NCI-H146 (cell line): ENCODE measurements around the gene DOLK.

Experiments used
- DNase-seq: peaks from one replicate; lab custom pipeline; 2025; lab: John Stamatoyannopoulos, UW

The DOLK gene

DNA sequence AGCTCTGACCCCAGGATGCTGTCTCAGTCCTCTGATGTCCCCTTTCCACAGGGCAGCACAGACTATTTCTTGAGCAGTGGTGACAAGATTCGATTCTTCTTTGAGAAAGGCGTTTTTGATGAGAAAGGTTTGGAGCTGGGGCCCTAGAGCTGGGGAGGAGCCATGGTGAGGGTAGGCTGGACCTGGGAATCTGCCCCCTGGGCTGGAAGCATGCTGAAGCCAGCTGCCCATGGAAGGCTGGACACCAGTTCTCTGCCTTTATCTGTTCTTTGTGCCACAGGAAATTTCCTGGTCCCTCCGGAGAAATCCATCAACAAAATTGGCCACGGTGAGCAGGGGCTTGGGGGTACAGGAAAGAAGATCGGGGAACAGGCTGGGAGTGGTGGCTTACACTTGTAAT lies 13.7 kb downstream of the DOLK start:
- DNase-seq = no peak

DNA sequence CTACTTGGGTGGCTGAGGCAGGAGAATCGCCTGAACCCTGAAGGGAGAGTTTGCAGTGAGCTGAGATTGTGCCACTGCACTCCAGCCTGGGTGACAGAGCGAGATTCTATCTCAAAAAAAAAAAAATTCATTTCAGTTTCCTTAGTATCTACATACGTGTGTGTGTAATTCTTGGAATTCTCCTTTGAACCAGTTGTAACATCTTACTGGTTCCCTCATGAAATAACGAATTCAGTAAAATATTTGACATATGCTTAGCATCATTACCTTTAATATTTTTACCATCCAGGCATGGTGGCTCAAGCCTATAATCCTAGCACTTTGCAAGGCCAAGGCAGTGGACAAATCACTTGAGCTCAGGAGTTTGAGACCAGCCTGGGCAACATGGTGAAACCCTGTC lies 17.8 kb downstream of the DOLK start:
- DNase-seq = no peak

DNA sequence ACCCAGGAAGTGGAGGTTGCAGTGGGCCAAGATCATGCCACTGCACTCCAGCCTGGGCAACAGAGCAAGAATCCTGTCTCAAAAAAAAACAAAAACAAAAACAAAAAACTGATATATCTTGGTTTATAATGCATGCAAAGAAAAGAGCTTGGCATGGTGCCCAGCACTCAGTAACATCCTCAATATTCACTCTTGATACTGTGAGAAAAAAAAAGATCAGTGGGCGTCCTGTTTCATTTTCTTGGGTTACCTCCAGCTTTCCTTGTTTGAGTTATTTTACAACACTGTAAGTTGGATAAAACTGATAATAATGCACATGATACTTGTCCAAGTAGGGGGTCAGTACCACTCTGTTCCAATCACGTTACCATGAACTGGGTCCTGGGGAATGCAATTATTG lies 18.8 kb downstream of the DOLK start:
- DNase-seq = no peak

DNA sequence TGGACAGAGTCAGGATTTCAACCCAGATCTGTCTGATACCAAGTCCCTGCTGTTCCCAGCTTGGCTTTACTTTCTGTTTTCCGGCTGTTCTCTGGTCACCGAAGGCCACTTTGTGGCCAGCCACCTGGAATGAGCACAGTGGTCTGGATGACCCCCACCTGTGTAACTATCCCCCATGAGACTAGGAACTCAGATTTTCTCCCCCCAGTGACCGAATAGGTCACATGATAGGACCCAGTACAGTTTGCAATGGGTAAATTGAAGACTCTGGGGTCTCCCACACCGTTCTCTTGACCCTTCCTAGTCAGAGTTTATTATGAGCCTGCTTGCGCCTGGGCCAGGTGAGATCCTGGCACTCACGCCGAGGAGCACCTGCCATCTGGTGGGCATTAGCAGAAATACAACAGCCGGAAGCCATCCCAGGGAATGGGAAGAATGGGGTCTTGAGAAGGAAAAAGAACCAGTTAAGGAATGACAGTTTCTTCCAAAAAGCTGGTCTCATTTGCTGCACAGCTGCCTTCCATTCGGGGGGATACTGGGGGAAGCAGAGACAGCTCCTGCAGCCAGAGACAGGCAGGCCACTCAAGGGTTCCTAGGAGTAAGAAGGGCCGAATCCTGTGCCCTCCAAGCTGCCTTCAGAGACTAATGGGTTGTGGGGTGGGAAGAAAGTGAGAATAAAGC lies 19.5 kb downstream of the DOLK start:
- DNase-seq = peak; percentile 45

DNA sequence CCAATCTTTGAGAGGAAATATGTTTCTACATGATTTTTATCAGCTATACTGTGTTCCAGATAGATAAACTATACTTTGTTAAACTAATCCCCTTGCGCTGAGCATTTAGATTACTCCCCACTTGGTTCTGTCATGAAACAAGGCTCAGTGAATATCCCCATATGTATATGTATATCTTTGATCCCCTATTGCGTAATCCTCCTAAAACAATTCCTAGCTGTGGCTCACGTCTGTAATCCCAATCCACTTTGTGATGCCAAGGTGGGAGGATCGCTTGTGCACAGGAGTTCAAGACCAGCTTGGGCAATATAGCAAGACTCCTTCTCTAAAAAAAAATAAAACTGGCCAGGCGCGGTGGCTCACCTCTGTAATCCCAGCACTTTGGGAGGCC lies 23.9 kb downstream of the DOLK start:
- DNase-seq = no peak

DNA sequence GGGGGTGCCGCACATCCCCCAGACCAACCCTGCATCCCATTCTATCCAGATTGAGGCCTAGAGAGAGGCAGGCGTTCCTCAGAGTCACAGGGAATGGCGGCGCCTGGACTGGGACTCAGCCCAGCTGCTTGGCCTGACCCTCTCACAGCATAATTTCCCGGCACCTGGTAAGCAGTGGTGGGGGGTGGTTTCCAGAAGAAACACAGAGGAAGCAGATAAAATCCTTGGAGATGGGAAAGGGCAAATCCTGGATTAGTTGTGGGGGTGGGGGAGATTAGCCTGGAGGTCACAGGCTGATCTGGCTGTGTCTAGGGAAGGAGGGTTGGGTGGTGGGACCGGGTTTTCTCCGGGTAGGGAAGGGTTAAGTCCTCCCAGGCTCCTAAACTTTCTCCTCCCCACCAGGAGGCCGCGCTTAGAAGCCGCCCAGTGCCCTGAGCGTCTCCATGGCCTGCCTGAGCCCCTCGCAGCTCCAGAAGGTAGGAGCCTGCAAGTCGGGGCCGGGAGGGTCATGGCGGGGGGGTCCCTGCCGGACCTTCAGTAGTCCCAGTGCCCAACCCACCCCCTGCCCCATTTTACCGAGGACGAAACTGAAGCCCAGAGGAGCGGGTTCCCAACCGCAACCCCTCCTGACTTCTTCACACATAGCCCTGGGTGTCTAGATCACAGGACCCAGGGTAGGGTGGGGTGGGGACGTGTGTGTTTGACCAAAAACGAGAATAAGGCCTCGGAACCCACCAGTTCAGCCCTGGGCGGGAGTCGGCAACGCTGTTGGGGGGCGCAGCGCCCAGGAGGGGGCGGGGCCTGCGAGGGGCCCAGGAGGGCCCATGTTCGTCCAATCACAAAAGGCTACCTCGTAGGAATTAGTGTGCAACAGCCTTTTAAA lies 25.3 kb downstream of the DOLK start:
- DNase-seq = no peak

DNA sequence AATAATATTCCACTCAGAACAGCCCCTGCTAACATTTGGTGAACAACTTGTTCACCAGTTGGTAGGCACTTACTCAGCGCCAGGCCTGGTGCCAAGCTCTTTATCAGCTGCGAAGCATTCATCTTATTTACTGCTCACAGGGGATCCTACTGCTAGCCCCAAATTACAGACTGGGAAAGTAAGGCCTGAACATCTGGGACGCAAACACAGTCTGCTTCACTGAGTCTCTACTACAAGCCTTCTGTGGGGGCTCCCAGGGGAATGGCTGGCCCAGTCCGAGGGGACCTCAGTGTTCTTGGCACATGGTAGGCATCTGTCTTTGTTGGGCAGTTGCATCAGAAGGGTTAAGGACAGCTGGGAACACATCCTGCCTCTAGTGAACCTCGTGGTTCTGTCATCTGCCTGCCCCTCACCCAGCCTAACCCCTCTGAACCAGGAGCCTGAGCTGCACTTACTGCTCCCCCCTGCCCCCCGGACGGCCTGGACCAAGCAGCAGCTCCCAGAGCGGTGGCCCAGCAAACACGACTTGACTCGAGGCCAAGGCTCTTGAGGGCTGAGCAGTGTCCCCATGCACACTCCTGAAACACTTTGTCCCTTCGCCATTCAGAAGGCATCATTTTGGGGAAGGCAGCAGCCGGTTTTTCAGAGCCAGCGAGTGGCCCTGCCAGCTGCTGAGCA lies 26.9 kb downstream of the DOLK start, which contains the start of gene PHYHD1:
PHYHD1 (plus strand) TSS at position 602 of the 678 bp plus-strand sequence. CDS start 1,342 bp downstream, outside the sequence.
- DNase-seq = no peak

DNA sequence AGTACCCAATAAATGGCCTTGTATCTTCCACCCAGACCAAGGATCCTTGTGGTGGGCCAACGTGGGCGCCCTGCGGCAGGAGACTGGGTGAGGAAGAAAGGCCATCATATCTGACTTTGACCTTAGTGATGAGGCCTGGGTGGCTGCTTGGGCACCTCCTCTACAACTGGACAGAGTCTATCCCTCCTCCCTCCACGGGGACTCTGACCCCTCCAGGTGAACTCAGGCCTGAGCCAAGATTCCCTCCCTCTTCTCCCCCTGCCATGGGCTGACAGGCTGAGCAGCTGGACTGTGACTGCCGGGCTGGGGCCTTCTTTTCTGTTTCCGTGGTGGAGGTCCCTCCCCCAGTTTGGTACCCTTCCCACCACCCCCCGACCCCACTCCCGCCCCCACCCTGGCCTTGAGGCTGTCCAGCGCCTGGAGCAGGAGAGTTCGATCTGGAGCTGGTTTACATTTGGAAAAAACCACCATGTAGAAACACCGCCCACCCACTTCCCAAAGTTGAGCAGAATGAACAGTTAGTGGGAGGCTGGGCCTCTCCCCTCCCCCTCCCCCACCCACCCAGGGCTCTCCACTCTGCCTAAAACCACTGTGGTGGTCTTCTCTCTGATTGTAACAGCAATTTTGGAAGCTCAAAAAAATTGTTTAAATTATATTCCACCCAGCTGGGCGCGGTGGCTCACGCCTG lies 27.9 kb downstream of the DOLK start:
- no peak for DNase-seq

DNA sequence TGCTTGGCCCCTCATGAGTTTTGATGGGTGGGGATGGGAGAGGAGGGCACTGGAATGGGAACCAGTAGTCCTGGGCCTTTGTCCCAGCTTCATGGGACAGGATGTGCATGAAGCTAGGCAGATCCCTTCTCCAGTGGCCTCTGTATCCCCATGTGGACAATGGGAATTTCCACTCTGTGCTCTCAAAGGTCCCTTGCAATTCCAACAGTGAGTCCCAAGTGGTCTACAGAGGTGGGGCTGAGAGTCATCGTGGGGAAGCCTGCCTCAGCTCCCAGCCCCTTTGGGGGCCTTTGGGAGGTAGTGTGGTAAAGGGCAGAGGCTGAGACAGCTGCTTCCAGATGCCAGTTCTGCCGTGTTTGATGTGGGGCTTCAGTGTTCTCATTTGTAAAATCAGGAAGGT lies 28.5 kb downstream of the DOLK start:
- DNase-seq = no peak

DNA sequence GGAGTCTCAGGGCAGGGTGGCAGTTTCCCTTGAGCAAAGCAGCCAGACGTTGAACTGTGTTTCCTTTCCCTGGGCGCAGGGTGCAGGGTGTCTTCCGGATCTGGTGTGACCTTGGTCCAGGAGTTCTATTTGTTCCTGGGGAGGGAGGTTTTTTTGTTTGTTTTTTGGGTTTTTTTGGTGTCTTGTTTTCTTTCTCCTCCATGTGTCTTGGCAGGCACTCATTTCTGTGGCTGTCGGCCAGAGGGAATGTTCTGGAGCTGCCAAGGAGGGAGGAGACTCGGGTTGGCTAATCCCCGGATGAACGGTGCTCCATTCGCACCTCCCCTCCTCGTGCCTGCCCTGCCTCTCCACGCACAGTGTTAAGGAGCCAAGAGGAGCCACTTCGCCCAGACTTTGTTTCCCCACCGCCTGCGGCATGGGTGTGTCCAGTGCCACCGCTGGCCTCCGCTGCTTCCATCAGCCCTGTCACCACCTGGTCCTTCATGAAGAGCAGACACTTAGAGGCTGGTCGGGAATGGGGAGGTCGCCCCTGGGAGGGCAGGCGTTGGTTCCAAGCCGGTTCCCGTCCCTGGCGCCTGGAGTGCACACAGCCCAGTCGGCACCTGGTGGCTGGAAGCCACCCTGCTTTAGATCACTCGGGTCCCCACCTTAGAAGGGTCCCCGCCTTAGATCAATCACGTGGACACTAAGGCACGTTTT lies 30.1 kb downstream of the DOLK start:
- no peak for DNase-seq

DNA sequence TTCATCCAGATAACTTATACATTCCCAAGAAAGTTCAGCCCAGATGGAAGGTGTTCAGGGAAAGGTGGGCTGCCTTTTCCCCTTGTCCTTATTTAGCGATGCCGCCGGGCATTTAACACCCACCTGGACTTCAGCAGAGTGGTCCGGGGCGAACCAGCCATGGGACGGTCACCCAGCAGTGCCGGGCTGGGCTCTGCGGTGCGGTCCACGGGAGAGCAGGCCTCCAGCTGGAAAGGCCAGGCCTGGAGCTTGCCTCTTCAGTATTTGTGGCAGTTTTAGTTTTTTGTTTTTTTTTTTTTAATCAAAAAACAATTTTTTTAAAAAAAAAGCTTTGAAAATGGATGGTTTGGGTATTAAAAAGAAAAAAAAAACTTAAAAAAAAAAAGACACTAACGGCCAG lies 30.7 kb downstream of the DOLK start:
- no peak for DNase-seq

DNA sequence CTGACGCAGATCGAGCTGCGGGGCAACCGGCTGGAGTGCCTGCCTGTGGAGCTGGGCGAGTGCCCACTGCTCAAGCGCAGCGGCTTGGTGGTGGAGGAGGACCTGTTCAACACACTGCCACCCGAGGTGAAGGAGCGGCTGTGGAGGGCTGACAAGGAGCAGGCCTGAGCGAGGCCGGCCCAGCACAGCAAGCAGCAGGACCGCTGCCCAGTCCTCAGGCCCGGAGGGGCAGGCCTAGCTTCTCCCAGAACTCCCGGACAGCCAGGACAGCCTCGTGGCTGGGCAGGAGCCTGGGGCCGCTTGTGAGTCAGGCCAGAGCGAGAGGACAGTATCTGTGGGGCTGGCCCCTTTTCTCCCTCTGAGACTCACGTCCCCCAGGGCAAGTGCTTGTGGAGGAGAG lies 31.2 kb downstream of the DOLK start:
- no peak for DNase-seq

DNA sequence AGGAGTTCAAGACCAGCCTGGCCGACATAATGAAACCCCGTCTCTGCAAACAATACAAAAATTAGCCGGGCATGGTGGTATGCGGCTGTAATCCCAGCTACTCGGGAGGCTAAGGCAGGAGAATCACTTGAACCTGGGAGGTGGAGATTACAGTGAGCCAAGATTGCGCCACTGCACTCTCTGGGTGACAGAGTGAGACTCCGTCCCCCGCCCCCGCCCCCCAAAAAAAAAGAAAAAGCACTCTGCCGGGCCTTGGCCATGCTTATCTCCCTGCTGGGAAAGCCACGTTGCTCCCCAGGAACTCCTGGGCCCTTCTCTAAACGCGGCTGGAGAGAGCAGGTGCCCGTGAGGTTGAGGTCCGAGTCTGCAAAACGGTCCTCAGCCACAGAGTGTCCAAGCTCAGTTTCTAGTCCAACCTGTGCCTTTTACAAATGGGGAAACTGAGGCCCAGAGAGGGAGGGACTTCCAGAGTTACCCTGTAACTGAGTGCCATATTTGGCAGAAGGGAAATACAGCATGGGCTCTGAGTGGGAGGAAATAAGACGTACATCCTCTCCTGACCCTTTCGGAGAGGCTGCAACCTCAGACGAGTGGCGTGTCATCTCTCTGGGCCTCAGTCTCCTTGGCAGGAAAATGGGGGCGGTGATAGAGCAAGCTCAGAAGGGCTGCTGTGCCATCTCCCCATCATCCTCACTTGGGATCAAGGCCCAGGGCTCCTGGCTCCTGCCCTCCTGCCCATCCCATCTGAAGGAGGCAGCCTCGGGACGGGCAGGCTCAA lies 33.2 kb downstream of the DOLK start:
- DNase-seq = no peak

DNA sequence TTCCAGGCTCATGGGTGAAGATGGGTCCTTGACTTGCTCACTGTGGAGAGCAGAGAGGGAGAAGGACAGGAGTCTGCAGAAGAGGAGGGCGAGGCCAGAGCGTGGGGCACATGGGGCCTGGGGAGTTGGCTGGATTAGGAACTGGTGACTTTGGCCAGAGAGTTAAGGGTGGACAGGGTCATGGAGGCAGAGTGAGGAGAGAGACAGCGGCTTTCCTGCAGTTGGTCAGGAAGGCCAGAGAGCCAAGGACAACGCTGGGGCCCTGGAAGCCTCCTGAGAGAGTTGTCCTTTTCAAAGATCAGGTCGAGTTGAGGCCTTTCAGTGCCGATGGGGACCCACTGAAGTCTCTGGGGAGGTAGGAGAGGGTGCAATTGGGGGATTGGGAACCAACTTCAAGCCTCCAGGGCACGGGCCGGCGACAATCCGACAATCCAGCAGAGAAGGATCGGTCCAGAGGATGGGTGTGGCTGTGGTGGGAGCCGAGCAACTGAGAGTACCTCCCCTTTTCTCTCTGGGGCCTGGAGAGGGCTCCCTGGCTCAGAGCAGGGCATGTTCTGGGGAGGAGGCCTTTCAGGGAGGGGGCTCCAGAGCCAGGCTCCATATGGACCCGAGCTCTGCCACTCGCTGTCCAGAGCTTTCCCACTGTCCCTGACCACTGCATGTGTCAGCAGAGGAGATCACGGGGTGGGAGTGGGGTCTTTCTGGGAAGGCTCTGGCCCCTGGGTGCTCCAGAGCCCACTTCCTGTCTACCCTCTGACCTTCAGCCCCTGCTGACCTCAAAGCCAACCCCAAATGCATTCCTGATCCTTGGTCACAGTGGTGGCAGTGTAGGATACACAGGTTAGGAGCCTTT lies 34.1 kb downstream of the DOLK start:
- DNase-seq = no peak

DNA sequence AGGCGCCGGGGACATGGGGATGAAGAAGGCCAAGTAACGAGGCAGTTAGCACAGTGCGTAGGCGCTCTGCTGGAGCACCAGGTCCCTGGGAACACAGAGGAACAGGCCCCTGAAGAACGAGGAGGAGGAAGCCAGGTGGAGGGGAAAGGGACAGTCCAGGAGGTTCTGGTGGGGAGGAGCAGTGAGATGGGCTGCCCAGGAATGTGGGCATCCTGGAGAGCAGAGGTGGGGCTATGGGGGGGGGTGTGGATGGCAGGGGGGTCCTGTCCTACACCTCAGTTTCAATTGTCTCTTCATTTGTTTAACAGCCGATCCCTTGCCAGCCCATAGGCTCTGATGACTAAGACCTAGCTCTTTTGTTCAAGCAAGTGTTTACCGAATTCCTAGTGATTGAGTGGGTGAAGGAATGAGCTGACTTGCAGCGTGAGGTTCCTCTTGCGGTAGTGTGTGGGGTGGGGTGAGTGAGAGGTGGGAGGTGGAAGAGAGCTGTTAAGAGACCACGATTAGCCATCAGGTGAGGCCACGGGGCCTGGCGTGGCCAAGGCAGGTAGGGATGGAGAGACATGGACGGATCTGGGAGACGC lies 35.0 kb downstream of the DOLK start:
- DNase-seq = no peak

DNA sequence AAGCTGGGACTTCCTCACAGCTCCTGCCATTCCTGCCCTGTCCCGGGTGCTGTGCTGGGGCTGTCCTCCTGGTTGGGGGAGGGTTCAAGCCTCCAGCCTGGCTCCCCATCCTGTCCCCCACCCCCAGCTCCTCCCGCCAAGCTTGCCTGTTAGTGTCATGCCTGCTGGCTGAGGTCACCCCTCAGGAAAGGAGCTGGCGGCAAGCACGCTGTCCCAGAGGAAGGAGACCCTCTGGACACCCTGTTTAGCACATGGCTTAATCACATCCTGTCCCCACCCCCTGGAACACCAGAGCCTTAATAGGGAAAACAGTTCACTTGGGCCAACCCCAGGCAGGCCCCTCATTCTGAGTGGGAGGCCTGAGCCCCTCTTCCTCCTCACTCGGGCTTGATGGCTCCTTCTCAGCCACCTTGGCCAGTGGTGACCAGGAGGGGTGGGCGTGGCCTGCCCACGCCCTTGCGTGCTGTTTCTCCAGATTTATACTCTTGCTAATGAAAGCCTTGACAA lies 35.8 kb downstream of the DOLK start:
- DNase-seq = no peak

DNA sequence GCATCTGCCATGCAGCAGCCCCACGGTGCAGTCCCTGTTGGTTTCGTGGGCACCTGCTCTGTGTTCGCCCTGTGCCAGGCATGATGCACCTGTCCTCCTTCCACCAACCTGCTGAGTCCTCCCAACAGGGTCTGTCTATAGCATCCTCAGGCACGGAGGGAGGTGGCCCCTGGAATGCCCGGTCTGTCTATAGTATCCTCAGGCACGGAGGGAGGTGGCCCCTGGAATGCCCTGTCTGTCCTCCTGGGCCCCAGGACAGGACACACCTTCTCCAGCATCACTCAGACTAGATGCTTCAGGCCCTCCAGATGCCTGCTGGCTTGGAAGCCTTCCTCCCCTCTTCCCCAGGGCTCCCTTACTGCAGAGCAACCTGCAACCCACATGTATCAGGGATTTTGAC lies 36.5 kb downstream of the DOLK start:
- no peak for DNase-seq

DNA sequence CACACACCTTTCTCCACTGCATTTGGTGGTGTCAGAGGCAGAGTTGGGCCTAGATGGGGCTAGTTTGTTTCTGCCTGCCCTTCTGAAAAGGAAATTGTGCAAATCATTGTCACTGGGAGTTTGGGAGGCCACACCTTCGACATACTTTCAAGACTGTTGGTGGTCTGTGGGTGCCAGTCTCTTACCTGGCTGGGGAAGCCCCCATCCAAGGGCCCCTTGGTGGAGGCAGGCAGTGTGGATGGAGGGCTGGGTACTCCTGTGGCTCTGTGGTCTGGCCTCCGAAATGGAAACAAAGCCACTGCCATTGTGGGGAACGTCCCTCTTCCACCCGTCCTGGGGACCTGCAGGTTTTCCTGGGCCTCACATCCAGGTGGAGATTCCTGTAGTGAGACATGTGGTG lies 37.5 kb downstream of the DOLK start:
- no peak for DNase-seq

DNA sequence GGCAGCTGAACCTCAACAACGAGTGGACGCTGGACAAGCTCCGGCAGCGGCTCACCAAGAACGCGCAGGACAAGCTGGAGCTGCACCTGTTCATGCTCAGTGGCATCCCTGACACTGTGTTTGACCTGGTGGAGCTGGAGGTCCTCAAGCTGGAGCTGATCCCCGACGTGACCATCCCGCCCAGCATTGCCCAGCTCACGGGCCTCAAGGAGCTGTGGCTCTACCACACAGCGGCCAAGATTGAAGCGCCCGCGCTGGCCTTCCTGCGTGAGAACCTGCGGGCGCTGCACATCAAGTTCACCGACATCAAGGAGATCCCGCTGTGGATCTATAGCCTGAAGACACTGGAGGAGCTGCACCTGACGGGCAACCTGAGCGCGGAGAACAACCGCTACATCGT lies 39.0 kb downstream of the DOLK start:
- no peak for DNase-seq
